GM18909 (cell line): Measurements from ENCODE around the gene ISL2.
"Not testable (repeated sequence)": the region's sequence is repeated elsewhere in the genome, so short reads cannot be mapped to it uniquely, and the experiment has no call there.

Experiments used
- ATAC-seq: cut with Tn5 transposase; IDR thresholded peaks from one replicate; pipeline ENCODE4 v1.9.1; 2021; ENCODE audit warnings: mild to moderate bottlenecking; ENCODE audit not compliant: unreplicated experiment, poor library complexity

The ISL2 gene

DNA sequence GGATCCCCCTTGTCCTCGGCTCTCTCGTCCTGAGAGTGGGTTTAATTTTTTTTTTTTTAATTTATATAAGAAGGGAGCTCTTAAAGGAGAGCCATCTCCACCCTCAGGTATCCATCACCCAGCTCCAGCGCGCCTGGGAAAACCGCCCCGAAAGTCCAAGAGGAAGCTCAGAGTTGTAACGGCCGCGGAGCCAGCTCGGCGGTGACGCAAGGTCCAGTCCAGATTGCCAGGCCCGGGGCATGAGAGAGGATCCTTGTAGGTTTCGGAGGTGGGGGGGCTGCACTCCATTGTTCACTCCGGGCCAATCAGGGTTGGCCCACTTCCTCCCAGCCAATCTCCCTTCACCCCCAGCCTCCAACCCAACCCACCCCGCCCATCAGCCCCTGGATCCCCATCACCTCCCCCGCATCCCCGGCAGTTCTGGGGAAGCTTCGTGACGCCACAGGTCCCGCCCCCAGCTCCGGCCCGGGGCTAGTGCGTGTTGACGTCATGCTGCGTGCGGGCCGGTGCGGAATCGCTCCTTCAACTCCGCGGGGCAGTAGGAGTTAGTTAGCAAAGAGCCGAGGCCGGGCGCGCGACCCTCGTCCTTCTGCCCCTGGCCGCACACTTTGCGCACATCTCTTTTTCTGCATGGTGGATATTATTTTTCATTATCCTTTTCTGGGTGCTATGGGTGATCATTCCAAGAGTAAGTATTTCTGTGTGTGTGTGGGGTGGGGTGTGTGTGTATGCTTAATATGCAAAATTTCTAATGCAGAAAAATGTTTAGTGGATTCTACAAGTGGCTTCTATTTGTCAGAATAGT, at the start of gene ISL2:
Gene ISL2 (plus strand): TSS at position 520 of the 805 bp plus-strand sequence. CDS start 111 bp downstream, at position 631.
- ATAC-seq: peak; percentile 55

- ATAC-seq: no peak
These were observed 47.0 kb upstream of the ISL2 start for GRCh38 chr15:76289582-76289981.

DNA sequence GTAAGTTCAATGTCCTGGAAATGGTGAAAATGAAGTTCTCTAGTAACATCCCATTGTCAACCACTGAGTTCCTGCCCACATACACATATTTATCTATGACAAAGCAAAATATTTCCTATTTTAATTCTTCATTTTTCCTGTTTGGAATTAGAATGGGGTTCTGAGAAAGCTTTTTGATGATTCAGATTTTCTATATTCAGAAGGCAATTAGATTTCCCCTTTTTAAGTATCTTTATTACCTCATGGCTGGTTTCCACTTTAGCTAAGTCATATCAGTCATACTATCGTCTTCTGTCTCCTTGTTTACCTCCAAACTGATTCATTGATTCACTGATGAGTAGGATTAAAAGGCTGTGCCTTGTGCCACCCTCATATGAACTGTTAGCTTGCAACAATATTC, 43.2 kb upstream of the ISL2 start:
- ATAC-seq: no peak

GRCh38 chr15:76294463-76294862, 42.1 kb upstream of the ISL2 start:
- not testable (repeated sequence) for ATAC-seq

- ATAC-seq: no peak
These were observed 39.7 kb upstream of the ISL2 start for GRCh38 chr15:76296849-76297248.

- not testable (repeated sequence) for ATAC-seq
These were observed 38.6 kb upstream of the ISL2 start for GRCh38 chr15:76297951-76298350.

- ATAC-seq: no peak
These were observed 37.6 kb upstream of the ISL2 start for GRCh38 chr15:76298986-76299385.

DNA sequence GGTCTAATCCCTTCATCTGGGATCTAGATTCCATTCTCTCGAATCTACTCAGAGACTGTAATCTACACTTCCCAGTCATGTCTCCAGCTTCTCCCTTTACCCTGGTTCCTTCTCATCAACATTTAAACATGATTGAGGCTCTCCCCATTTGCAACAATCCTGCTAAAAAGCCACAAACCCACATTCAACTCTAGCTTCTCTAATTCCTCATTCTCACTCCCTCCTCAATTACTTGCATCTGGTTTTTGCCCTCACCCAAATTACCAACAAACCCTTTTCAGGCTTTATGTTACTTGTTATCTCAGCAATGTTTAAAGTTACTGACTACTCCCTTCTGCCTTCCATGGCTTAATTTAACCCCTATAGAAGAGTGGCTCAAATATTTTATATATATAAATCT, 36.8 kb upstream of the ISL2 start:
- ATAC-seq: no peak

DNA sequence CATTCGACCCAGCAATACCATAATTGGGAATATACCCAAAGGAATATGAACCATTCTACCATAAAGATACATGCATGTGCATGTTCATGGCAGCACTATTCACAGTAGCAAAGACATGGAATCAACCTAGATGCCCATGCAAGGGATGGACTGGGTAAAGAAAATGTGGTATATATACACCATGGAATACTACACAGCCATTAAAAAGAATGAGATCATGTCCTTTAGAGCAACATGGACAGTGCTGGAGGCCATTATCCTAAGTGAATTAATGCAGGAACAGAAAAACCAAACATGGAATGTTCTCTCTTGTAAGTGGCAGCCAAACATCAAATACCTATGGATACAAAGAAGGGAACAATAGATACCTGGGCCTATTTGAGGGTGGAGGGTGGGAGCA, 32.7 kb upstream of the ISL2 start:
- no peak for ATAC-seq

- no peak for ATAC-seq
These were observed 26.8 kb upstream of the ISL2 start for GRCh38 chr15:76309601-76310330.

GRCh38 chr15:76310475-76311099, 26.0 kb upstream of the ISL2 start:
- ATAC-seq: no peak

DNA sequence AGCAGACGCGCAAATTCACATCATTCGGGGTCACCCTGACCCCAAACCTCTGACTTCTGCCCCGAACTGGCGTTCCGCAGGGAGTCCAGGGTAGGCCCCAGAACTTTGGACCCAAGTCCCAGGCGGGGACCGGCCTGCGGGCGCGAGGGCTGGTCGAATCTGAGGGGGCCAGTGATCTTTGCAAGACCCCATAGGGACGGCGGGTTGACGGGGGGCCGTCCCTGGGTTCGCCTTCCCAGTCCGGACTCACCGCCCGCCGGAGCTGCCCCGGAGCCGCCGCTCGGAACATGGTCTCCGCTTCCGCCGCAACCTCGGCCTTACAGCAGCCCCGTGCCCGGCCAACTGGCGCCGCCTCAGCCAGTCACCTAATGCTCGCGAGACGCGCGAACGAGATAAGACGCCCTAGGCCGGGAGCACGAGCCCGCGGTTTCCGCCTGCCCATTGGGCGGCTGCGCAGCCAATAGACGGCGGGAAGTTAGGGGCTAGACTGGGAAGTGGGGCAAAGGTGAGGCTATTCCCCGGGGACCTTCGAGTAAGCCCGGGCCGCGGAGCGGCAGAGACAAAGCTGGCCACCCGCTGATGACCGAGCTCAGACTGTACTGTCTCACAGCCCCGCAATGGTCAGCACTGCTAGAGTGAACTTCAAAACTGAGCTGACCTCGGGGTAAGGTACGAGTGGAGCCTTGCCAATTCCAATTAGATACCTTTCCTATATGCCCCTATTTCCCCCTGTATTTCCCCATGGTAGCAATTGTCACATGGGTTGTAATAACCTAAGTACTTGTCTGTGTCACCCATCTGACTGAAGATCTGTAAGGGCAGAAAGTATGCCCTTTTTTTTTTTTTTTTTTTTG, 25.2 kb upstream of the ISL2 start, which contains the start of gene ETFA:
Gene ETFA (minus strand): TSS at position 370 of the 854 bp plus-strand sequence. CDS start 81 bp downstream, at position 289.
- peak; percentile 98 for ATAC-seq

DNA sequence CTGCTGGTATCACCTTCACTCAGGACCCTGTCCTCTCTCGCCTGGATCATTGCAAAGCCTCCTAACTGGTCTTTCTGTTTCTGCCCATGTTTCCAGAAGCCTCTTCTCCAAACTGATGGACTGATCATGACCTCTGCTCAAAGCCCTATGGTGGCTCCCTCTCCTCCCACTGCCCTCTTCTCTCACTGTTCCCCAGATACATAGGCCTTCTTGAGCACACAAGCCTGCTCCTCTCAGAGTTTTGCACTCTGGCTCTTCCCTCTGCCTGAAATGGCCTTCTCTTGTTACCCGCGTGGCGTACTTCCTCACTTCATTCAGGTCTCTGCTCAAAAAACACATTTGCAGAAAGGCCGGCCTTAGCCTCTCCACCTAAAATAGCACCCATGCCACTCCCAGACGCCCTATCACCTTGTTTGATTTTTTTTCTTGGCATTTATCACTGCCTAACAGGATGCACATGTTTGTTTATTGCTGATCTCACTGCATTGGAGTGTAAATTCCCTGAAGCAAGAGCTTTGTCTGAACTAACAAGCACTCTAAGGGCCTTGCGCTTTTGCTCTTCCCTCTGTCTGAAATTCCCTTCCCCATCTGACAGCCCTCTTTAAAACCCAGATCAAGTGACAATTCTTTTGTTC, 23.9 kb upstream of the ISL2 start:
- ATAC-seq: no peak

GRCh38 chr15:76313175-76313567, 23.4 kb upstream of the ISL2 start:
- ATAC-seq: not testable (repeated sequence)

GRCh38 chr15:76313731-76314130, 22.8 kb upstream of the ISL2 start:
- ATAC-seq: no peak

GRCh38 chr15:76320012-76320411, 16.6 kb upstream of the ISL2 start:
- ATAC-seq: no peak

GRCh38 chr15:76321171-76321570, 15.4 kb upstream of the ISL2 start:
- no peak for ATAC-seq

GRCh38 chr15:76321602-76322001, 15.0 kb upstream of the ISL2 start:
- no peak for ATAC-seq

GRCh38 chr15:76324066-76324465, 12.5 kb upstream of the ISL2 start:
- ATAC-seq: no peak

- no peak for ATAC-seq
These were observed 10.9 kb upstream of the ISL2 start for GRCh38 chr15:76325704-76326103.
